ENCODE data around the gene USP6NL. TPM values are rescaled to one million over a fixed set of nuclear protein-coding genes. Genes with fewer than 3 reads are reported as not detected.

USP6NL gene
- total and polyA plus RNA-seq, 2 donors = 8.1 to 12.3 TPM

- no peak for DNase-seq (ENCODE audit: low read depth in 6 of 9, low spot score in 9 of 9)
- H3K4me1 ChIP-seq (ENCODE audit: control insufficient read depth in 2 of 2, insufficient read depth in 2 of 2, low read length in 2 of 2) = no peaks in the 10 kb centered on the region
- H3K4me3 ChIP-seq (ENCODE audit: low read length in 2 of 2) = no peak overlapping the region
- no peaks in the 10 kb centered on the region for H3K27me3 ChIP-seq (ENCODE audit: control insufficient read depth in 2 of 2, insufficient read depth in 1 of 2, low read length in 1 of 2)
- no peak overlapping the region for H3K27ac ChIP-seq (ENCODE audit: low read depth in 1 of 2, low read length in 1 of 2)
- peaks cover 0 to 3% of the 10 kb centered on the region in 2 donors for H3K36me3 ChIP-seq (ENCODE audit: control insufficient read depth in 2 of 2, insufficient read depth in 2 of 2, low read length in 1 of 2)
- no peaks in the 10 kb centered on the region for H3K9me3 ChIP-seq (ENCODE audit: control insufficient read depth in 2 of 2, insufficient read depth in 1 of 2, low read length in 1 of 2)
Measured at GRCh38 chr10:11511321-11511720, 100.1 kb downstream of the USP6NL start.

GRCh38 chr10:11510736-11511135, 100.7 kb downstream of the USP6NL start:
- 97% methylated on average over 3 of the region's 3 CpGs for WGBS

GRCh38 chr10:11510281-11510680, 101.2 kb downstream of the USP6NL start:
- no peak for DNase-seq (ENCODE audit: low read depth in 6 of 9, low spot score in 9 of 9)
- H3K27me3 ChIP-seq (ENCODE audit: control insufficient read depth in 2 of 2, insufficient read depth in 1 of 2, low read length in 1 of 2) = no peaks in the 10 kb centered on the region
- H3K36me3 ChIP-seq (ENCODE audit: control insufficient read depth in 2 of 2, insufficient read depth in 2 of 2, low read length in 1 of 2) = peaks cover 0 to 3% of the 10 kb centered on the region in 2 donors
- no peaks in the 10 kb centered on the region for H3K4me1 ChIP-seq (ENCODE audit: control insufficient read depth in 2 of 2, insufficient read depth in 2 of 2, low read length in 2 of 2)
- 98% methylated on average over 5 of the region's 5 CpGs for WGBS
- H3K9me3 ChIP-seq (ENCODE audit: control insufficient read depth in 2 of 2, insufficient read depth in 1 of 2, low read length in 1 of 2) = no peaks in the 10 kb centered on the region
- no peak overlapping the region for H3K4me3 ChIP-seq (ENCODE audit: low read length in 2 of 2)
- no peak overlapping the region for H3K27ac ChIP-seq (ENCODE audit: low read depth in 1 of 2, low read length in 1 of 2)

More at GRCh38 chr10:11510736-11511135, 100.7 kb downstream of the USP6NL start:
- Histone ChIP-seq H3K4me1 (ENCODE audit: control insufficient read depth in 2 of 2, insufficient read depth in 2 of 2, low read length in 2 of 2) (no peaks in the 10 kb centered on the region), H3K36me3 (ENCODE audit: control insufficient read depth in 2 of 2, insufficient read depth in 2 of 2, low read length in 1 of 2) (peaks cover 0 to 3% of the 10 kb centered on the region in 2 donors), H3K4me3 (ENCODE audit: low read length in 2 of 2) (no peak overlapping the region), H3K9me3 (ENCODE audit: control insufficient read depth in 2 of 2, insufficient read depth in 1 of 2, low read length in 1 of 2) (no peaks in the 10 kb centered on the region), H3K27me3 (ENCODE audit: control insufficient read depth in 2 of 2, insufficient read depth in 1 of 2, low read length in 1 of 2) (no peaks in the 10 kb centered on the region), H3K27ac (ENCODE audit: low read depth in 1 of 2, low read length in 1 of 2) (no peak overlapping the region)
- DNase-seq (ENCODE audit: low read depth in 6 of 9, low spot score in 9 of 9) = no peak

GRCh38 chr10:11509036-11509435, 102.4 kb downstream of the USP6NL start:
- H3K9me3 ChIP-seq (ENCODE audit: control insufficient read depth in 2 of 2, insufficient read depth in 1 of 2, low read length in 1 of 2) = no peaks in the 10 kb centered on the region
- H3K27ac ChIP-seq (ENCODE audit: low read depth in 1 of 2, low read length in 1 of 2) = no peak overlapping the region
- 98% methylated on average over 5 of the region's 5 CpGs for WGBS
- DNase-seq (ENCODE audit: low read depth in 6 of 9, low spot score in 9 of 9) = no peak
- H3K27me3 ChIP-seq (ENCODE audit: control insufficient read depth in 2 of 2, insufficient read depth in 1 of 2, low read length in 1 of 2) = no peaks in the 10 kb centered on the region
- no peaks in the 10 kb centered on the region for H3K4me1 ChIP-seq (ENCODE audit: control insufficient read depth in 2 of 2, insufficient read depth in 2 of 2, low read length in 2 of 2)
- no peak overlapping the region for H3K4me3 ChIP-seq (ENCODE audit: low read length in 2 of 2)
- H3K36me3 ChIP-seq (ENCODE audit: control insufficient read depth in 2 of 2, insufficient read depth in 2 of 2, low read length in 1 of 2) = peaks cover 0 to 3% of the 10 kb centered on the region in 2 donors

GRCh38 chr10:11506247-11506789, 105.1 kb downstream of the USP6NL start:
- peaks cover 0 to 3% of the 10 kb centered on the region in 2 donors for H3K36me3 ChIP-seq (ENCODE audit: control insufficient read depth in 2 of 2, insufficient read depth in 2 of 2, low read length in 1 of 2)
- 96% methylated on average over 3 of the region's 3 CpGs for WGBS
- no peaks in the 10 kb centered on the region for H3K4me1 ChIP-seq (ENCODE audit: control insufficient read depth in 2 of 2, insufficient read depth in 2 of 2, low read length in 2 of 2)
- no peaks in the 10 kb centered on the region for H3K9me3 ChIP-seq (ENCODE audit: control insufficient read depth in 2 of 2, insufficient read depth in 1 of 2, low read length in 1 of 2)
- H3K27ac ChIP-seq (ENCODE audit: low read depth in 1 of 2, low read length in 1 of 2) = no peak overlapping the region
- DNase-seq (ENCODE audit: low read depth in 6 of 9, low spot score in 9 of 9) = no peak
- no peak overlapping the region for H3K4me3 ChIP-seq (ENCODE audit: low read length in 2 of 2)
- H3K27me3 ChIP-seq (ENCODE audit: control insufficient read depth in 2 of 2, insufficient read depth in 1 of 2, low read length in 1 of 2) = no peaks in the 10 kb centered on the region

- H3K27me3 ChIP-seq (ENCODE audit: control insufficient read depth in 2 of 2, insufficient read depth in 1 of 2, low read length in 1 of 2) = no peaks in the 10 kb centered on the region
- H3K4me1 ChIP-seq (ENCODE audit: control insufficient read depth in 2 of 2, insufficient read depth in 2 of 2, low read length in 2 of 2) = no peaks in the 10 kb centered on the region
- DNase-seq (ENCODE audit: low read depth in 6 of 9, low spot score in 9 of 9) = no peak
- no peak overlapping the region for H3K27ac ChIP-seq (ENCODE audit: low read depth in 1 of 2, low read length in 1 of 2)
- peaks cover 0 to 3% of the 10 kb centered on the region in 2 donors for H3K36me3 ChIP-seq (ENCODE audit: control insufficient read depth in 2 of 2, insufficient read depth in 2 of 2, low read length in 1 of 2)
- no peak overlapping the region for H3K4me3 ChIP-seq (ENCODE audit: low read length in 2 of 2)
- no peaks in the 10 kb centered on the region for H3K9me3 ChIP-seq (ENCODE audit: control insufficient read depth in 2 of 2, insufficient read depth in 1 of 2, low read length in 1 of 2)
- WGBS = 99% methylated on average over 3 of the region's 3 CpGs
Measured at GRCh38 chr10:11505639-11506038, 105.8 kb downstream of the USP6NL start.

- H3K9me3 ChIP-seq (ENCODE audit: control insufficient read depth in 2 of 2, insufficient read depth in 1 of 2, low read length in 1 of 2) = no peaks in the 10 kb centered on the region
- DNase-seq (ENCODE audit: low read depth in 6 of 9, low spot score in 9 of 9) = no peak
- no peak overlapping the region for H3K4me3 ChIP-seq (ENCODE audit: low read length in 2 of 2)
- no peaks in the 10 kb centered on the region for H3K4me1 ChIP-seq (ENCODE audit: control insufficient read depth in 2 of 2, insufficient read depth in 2 of 2, low read length in 2 of 2)
- WGBS = 98% methylated on average over 7 of the region's 7 CpGs
- no peaks in the 10 kb centered on the region for H3K27me3 ChIP-seq (ENCODE audit: control insufficient read depth in 2 of 2, insufficient read depth in 1 of 2, low read length in 1 of 2)
- H3K36me3 ChIP-seq (ENCODE audit: control insufficient read depth in 2 of 2, insufficient read depth in 2 of 2, low read length in 1 of 2) = peaks cover 0 to 5% of the 10 kb centered on the region in 2 donors
- H3K27ac ChIP-seq (ENCODE audit: low read depth in 1 of 2, low read length in 1 of 2) = no peak overlapping the region
Measured at GRCh38 chr10:11504566-11505285, 106.7 kb downstream of the USP6NL start.

- Histone ChIP-seq H3K36me3 (ENCODE audit: control insufficient read depth in 2 of 2, insufficient read depth in 2 of 2, low read length in 1 of 2) (peaks cover 0 to 6% of the 10 kb centered on the region in 2 donors), H3K9me3 (ENCODE audit: control insufficient read depth in 2 of 2, insufficient read depth in 1 of 2, low read length in 1 of 2) (no peaks in the 10 kb centered on the region), H3K27ac (ENCODE audit: low read depth in 1 of 2, low read length in 1 of 2) (no peak overlapping the region), H3K4me1 (ENCODE audit: control insufficient read depth in 2 of 2, insufficient read depth in 2 of 2, low read length in 2 of 2) (no peaks in the 10 kb centered on the region), H3K4me3 (ENCODE audit: low read length in 2 of 2) (no peak overlapping the region), H3K27me3 (ENCODE audit: control insufficient read depth in 2 of 2, insufficient read depth in 1 of 2, low read length in 1 of 2) (no peaks in the 10 kb centered on the region)
- 77% methylated on average over 3 of the region's 3 CpGs for WGBS
- DNase-seq (ENCODE audit: low read depth in 6 of 9, low spot score in 9 of 9) = no peak
Measured at GRCh38 chr10:11501600-11501999, 109.8 kb downstream of the USP6NL start.

- H3K4me1 ChIP-seq (ENCODE audit: control insufficient read depth in 2 of 2, insufficient read depth in 2 of 2, low read length in 2 of 2) = no peaks in the 10 kb centered on the region
- no peak for DNase-seq (ENCODE audit: low read depth in 6 of 9, low spot score in 9 of 9)
- peaks cover 0 to 13% of the 10 kb centered on the region in 2 donors for H3K36me3 ChIP-seq (ENCODE audit: control insufficient read depth in 2 of 2, insufficient read depth in 2 of 2, low read length in 1 of 2)
- 99% methylated on average over 4 of the region's 4 CpGs for WGBS
- H3K4me3 ChIP-seq (ENCODE audit: low read length in 2 of 2) = no peak overlapping the region
- no peak overlapping the region for H3K27ac ChIP-seq (ENCODE audit: low read depth in 1 of 2, low read length in 1 of 2)
- H3K27me3 ChIP-seq (ENCODE audit: control insufficient read depth in 2 of 2, insufficient read depth in 1 of 2, low read length in 1 of 2) = no peaks in the 10 kb centered on the region
- H3K9me3 ChIP-seq (ENCODE audit: control insufficient read depth in 2 of 2, insufficient read depth in 1 of 2, low read length in 1 of 2) = no peaks in the 10 kb centered on the region
Measured at GRCh38 chr10:11499425-11500071, 111.9 kb downstream of the USP6NL start.

Measured in thymus (tissue), 11 donors.